Stimulated activated CD4-positive, alpha-beta T cell treated with anti-CD3 and anti-CD28 coated beads, Interleukin-4, amount 100 ng/mL, for 1 hour (primary cell): ENCODE measurements around the gene ABCA8.

ENCODE experiments used
- DNase-seq: peaks from one replicate; pipeline ENCODE4 v3.0.0-alpha.2; 2020

The ABCA8 gene

DNA sequence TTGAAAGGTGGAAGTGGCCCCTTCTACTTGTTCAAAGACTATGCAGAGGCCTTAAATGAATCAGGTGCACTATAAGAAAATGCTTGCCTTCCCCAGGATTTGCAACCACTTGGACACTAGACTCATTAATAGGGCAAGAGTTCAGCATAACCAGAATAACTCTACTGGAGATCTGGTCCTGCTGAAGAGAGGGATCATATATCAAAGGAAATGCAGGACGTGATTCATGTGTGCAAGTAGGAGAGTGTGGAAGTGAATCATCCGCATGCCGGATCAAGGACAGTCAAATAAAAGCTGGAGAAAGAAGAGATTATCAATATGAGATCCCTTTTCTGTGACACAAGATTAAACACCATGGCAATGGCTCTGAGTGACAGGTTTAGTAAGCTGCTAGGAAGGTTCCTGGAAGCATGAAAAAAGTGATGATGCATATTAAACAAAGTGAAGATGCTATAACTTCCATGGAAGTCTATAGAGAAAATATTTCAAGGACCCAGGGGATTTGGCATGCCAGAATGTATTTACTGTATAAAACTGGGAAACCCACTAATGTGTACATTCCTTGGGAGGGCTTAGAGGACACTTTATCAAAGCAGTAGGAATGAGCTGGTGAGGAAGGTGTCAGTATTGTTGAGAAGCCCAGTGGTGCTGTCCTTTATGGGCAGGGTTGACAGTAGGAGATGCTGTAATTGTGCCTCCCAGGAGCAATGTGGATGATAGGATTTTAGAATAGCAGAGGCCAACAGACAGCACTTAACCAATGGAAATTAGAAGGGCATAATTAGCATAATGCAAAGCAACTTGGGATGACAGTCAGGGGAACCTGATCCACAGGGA is 133.1 kb downstream of the ABCA8 start:
- no peak for DNase-seq

DNA sequence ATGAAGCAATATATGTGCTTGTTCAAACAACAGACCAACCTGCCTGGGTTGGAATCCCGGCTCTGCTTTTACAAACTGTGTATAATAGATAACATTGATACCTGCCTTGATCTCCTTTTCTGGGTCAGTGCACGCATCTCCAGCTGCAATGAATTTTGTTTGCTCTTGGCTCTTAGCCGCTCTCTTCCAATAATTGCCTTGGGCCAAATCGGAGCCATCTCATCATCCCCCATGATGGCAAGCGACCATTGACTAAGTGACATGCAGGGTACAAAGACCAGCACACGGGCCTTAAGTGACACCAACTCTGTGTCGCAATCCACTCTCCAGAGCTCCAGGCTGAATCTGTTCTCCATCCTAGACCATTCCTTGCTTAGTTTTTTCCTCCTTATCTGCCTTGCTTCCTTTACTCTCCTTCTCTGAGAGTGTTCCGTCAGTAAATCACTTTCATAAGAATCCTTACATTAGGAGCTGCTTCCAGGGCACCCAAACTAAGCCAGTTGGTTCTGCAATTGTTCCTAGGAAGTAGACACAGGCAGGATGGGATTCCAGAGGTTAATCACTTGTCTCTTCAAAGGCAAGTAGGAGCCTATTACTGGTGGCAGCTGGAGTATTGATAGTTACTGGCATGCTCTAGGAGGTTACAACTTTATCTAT is 134.2 kb downstream of the ABCA8 start:
- no peak for DNase-seq

DNA sequence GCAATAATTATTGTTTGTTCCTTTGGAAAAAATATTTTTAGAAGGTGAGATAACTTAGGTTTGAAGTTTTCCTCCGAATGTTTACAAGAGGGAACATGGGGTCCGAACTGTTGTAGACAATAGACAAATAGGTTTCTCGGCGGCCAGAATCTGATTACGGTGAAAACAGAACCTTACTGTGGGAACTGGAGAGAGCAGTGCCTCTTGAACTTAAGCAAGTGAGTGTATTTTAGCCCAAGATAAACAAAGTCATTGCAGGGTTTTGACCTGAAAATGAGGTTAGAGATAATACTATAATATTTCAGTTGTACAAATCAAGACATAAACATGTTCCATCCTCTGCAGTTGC is 134.7 kb downstream of the ABCA8 start:
- no peak for DNase-seq

DNA sequence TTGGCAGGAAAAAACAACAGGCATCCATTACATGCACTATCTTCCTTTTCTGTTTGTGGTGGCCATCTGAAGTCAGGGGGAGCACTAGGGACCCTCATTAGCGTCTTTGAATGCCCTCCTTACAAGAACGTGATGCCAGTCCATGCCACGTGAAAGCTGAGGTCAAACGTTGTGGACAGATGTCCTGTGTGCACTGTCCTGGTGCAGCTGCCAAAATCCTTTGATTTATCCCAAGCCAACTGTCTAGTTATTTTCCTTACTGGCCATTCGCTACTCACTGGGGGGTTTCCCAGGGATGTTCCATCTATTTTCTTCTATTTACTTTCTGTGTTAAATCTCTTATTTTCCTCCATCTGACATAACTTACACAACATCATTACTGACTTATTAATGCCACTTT is 135.7 kb downstream of the ABCA8 start:
- no peak for DNase-seq
